GM12873 (cell line): Measurements from ENCODE around the gene HNF4A.

ENCODE experiments used
- CTCF ChIP-seq: IDR thresholded peaks from 2 replicates; pipeline ENCODE4 v1.5.1; 2012; ENCODE audit warnings: low read depth, mild to moderate bottlenecking, moderate library complexity, low read length, control low read depth; ENCODE audit not compliant: insufficient read depth; ENCODE audit errors: missing control alignments

HNF4A gene

DNA sequence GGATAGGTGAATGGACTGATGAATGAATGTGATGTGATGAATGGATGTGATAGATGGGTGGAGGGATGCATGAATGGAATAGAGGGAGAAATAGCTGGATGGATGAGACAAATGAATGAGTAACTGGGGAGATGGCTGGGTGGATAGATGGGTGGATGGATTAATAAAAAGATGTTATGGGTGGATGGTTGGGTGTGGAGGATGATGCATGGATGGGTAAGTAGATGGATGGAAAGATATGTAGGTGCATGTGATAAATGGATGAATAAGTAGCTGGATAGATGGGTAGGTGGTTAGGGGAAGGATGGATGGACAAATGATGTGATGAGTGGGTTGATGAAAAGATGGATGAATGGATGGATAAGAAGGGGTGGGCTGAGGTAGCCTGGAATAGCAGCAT lies 4.7 kb downstream of the HNF4A start:
- TF ChIP-seq CTCF: no peak

DNA sequence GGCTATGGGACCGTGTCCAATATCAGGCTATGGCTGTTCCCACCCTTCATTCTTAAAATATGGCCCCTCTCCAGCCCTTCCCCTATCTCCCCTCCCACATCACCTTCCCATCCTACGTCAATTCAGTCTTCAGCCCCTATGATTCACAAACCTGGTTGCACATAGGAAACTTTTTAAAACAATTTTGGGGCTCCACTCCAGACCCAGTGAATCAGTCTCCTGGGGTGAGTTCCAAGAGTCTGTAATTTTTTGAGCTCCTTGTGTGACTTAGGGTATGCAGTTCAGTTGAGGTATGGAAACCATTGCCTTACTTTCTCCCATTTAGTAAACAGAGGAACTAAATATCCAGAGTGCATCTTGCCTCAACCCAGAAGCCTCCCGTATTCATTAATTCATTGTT lies 5.5 kb downstream of the HNF4A start:
- TF ChIP-seq CTCF: no peak

DNA sequence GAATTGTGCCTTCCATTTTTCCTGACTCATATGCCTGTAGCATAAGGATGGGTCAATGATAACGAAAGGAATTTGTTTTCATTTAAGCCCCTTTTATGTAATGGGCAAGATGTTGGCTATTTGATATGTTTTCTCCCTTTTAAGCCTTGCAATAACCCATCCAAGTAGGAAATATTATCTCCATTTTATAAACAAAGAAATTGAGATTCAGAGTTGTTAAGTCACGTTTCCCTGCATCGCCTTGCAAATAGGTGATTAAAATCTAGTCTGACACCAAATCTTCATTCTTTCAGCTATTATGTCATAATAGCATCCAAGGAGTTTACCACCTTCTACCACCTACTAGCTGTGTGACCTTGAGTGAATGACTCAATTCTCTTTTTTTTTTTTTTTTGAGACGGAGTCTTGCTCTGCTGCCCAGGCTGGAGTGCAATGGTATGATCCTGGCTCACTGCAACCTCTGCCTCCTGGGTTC lies 7.0 kb downstream of the HNF4A start:
- TF ChIP-seq CTCF: no peak

DNA sequence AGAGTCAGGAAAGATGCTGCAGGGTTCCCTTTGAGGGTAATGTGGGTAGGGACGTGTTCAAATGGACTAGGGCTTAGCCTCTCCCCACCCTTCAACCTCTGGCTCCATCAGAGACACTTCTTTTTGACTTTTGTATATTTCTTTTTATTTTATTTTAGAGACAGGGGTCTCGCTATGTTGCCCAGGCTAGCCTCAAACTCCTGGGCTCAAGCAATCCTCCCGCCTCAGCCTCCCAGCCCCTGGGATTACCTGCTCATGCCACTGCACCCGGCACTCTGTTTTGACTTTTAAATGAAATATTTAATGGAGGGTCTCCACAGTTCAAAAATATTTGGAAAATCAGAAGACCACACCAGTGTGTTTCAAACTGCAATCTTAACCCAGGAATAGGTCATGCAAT lies 8.6 kb downstream of the HNF4A start:
- TF ChIP-seq CTCF: no peak

DNA sequence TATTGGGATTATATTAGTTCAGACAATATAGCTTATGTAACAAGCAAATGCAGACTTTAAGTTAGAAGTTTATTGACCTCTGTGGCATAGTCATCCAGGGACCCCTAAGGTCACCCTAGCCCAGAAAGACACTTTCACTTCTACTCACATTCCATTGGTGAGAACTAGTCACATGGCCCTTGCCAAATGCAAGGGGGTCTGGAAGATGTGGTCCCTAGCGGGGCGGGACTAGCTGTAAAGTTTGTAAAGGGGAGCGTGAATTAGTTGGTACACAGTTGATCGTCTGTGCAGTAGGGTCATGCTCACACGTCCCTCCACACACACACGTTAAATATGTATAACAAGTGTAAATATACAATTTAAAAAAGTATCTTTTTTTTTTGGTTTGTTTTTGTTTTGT lies 9.3 kb downstream of the HNF4A start:
- no peak for TF ChIP-seq CTCF

DNA sequence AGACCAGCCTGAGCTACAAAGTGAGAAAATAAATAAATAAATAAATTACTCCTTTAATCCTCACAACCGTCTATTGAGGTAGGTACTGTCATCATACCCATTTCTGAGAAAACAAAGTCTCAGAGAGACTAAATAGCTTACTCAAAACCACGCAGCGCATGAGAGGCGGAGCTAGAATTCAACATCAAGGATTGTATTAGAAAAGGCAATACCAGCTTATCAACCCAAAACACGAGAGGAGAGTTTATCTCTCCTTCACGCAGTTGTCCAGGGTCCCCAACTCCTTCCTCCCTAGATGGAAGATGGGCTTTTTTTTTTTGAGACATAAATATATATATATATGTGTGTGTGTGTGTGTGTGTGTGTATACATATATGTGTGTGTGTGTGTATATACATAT lies 12.2 kb downstream of the HNF4A start:
- no peak for TF ChIP-seq CTCF

GRCh38 chr20:44370639-44371218 lies 15.2 kb downstream of the HNF4A start:
- TF ChIP-seq CTCF: no peak
